Psoas muscle (tissue), 8 donors: ENCODE data around the gene MYLK4. TPM values are rescaled to one million over a fixed set of nuclear protein-coding genes. Genes with fewer than 3 reads are reported as not detected.
A peak's percentile ranks its signal among the peaks of the same experiment; 100 is the strongest.

Experiments
- ATAC-seq, 4 donors: fragments of 200-7000 bp; cut with Tn5 transposase; one replicate each; pipeline ENCODE4 v1.9.1; 2020; ENCODE audit warnings: moderate library complexity in 3 of 4, mild to moderate bottlenecking in 2 of 4
- DNase-seq, 2 donors: peaks; one replicate each; pipeline ENCODE4 v3.0.0-alpha.2; 2020
- H3K27ac ChIP-seq: fragments of 200-600 bp; one replicate; pipeline ENCODE4 v1.8.0; 2022
- H3K27me3 ChIP-seq, 3 donors: fragments of 200-600 bp in 1 of 3; one replicate each; pipeline versions ENCODE4 v1.6.1 to v1.8.0; 2013 to 2022; ENCODE audit warnings: low read length in 2 of 3, mild to moderate bottlenecking in 2 of 3, moderate library complexity in 1 of 3; ENCODE audit not compliant: insufficient read depth in 3 of 3
- H3K36me3 ChIP-seq, 2 donors: fragments of 200-600 bp in 1 of 2; one replicate each; pipeline versions ENCODE4 v1.6.1 to v1.8.0; 2013 to 2022; ENCODE audit warnings: low read depth in 1 of 2, mild to moderate bottlenecking in 1 of 2, moderate library complexity in 1 of 2; ENCODE audit not compliant: insufficient read depth in 1 of 2
- H3K4me1 ChIP-seq: fragments of 200-600 bp; one replicate; pipeline ENCODE4 v1.8.0; 2022
- H3K4me3 ChIP-seq: fragments of 200-600 bp; one replicate; pipeline ENCODE4 v1.8.0; 2022; ENCODE audit warnings: mild to moderate bottlenecking
- H3K9me3 ChIP-seq: fragments of 200-600 bp; one replicate; pipeline ENCODE4 v1.8.0; 2022
- CTCF ChIP-seq: fragments of 200-600 bp; IDR thresholded peaks from one replicate; pipeline ENCODE4 v1.8.0; 2022; ENCODE audit warnings: antibody characterized with exemption
- WGBS, 3 donors: extraction: QIAGEN DNeasy Blood & Tissue Kit; methylation state at CpG; one replicate each; pipeline versions ENCODE4 v1.1.6 to v1.1.7; 2013; 5-methylcytosine and 5-hydroxymethylcytosine counted together
- intact Hi-C, 2 donors: fragments of 100-400 bp; cut with DNase I; formaldehyde crosslinking; loops; one replicate each; pipeline versions ENCODE4 v1.11.0 to v1.14.2; 2022
- polyA plus RNA-seq, 3 donors: library from polyadenylated mRNA; stranded (reverse); fragments of 200-250 nt; gene quantifications; one replicate each; pipeline ENCODE4 v1.2.3, GENCODE V29; 2013
- total RNA-seq, 4 donors: library from RNA; stranded (reverse); fragmentation: NEBNext Ultra II Directional in 2 of 4; extraction: Animal tissue kit (Norgen Biotek cat#: 25700) in 2 of 4; gene quantifications; one replicate each; pipeline versions ENCODE4 v1.2.1 to v1.2.4, GENCODE V29; 2021 to 2023
- donor health status: healthy with polysubstance abuse.
- donor health status: DM: no; HTN: no; CAD: no; lungs with moderate emphysema.
- donor health status: Bipolar disorder and iron deficiency.
- donor health status: healthy.
- donor health status: DM: yes; HTN: yes; CAD: no.
- donor health status: DM: no; HTN: no; CAD: no.
- donor health status: DM: no; HTN: no; CAD: no.
- donor health status: DM: yes; HTN: yes; CAD: no.

The MYLK4 gene
- total and polyA plus RNA-seq, 7 donors, result 0.09 to 143 (median 2.9) TPM

- TF ChIP-seq CTCF, result no peak
- Histone ChIP-seq H3K36me3 (no peaks in the 10 kb centered on the region), H3K4me3 (no peak overlapping the region), H3K4me1 (peaks cover 39% of the 10 kb centered on the region), H3K27ac (peak overlapping the region; percentile 80), H3K9me3 (no peaks in the 10 kb centered on the region), H3K27me3 (no peaks in the 10 kb centered on the region)
- no peak for ATAC-seq
- WGBS, 3 donors, result 61 to 94% (median 72%) methylated on average over 3 of the region's 3 CpGs
- no peak for DNase-seq
- intact Hi-C loops, result no loop called here
Measured at GRCh38 chr6:2755456-2755855, 4.7 kb upstream of the MYLK4 start.

- no peak overlapping the region for H3K4me3 ChIP-seq
Measured at GRCh38 chr6:2754911-2755310, 4.2 kb upstream of the MYLK4 start.

GRCh38 chr6:2754393-2754792 lies 3.7 kb upstream of the MYLK4 start:
- no peaks in the 10 kb centered on the region for H3K27me3 ChIP-seq
- ATAC-seq (no peak), DNase-seq (no peak)
- intact Hi-C loops, result no loop called here
- WGBS, 3 donors, result 40 to 59% (median 41%) methylated on average over 3 of the region's 3 CpGs
- H3K4me1 ChIP-seq, result peaks cover 41% of the 10 kb centered on the region
- H3K27ac ChIP-seq, result peak overlapping the region; percentile 80
- H3K36me3 ChIP-seq, result no peaks in the 10 kb centered on the region
- TF ChIP-seq CTCF, result no peak
- no peak overlapping the region for H3K4me3 ChIP-seq
- no peaks in the 10 kb centered on the region for H3K9me3 ChIP-seq

More at GRCh38 chr6:2754911-2755310, 4.2 kb upstream of the MYLK4 start:
- intact Hi-C loops, result no loop called here
- Histone ChIP-seq H3K27ac (peak overlapping the region; percentile 80), H3K4me1 (peaks cover 41% of the 10 kb centered on the region), H3K9me3 (no peaks in the 10 kb centered on the region), H3K36me3 (no peaks in the 10 kb centered on the region), H3K27me3 (no peaks in the 10 kb centered on the region)
- 86 to 96% (median 91%) methylated on average over 1 of the region's 1 CpG for WGBS, 3 donors
- ATAC-seq, result no peak
- no peak for DNase-seq
- no peak for TF ChIP-seq CTCF

GRCh38 chr6:2753743-2754142 lies 3.0 kb upstream of the MYLK4 start:
- no peak for DNase-seq
- Histone ChIP-seq H3K36me3 (no peaks in the 10 kb centered on the region), H3K9me3 (no peaks in the 10 kb centered on the region), H3K27ac (no peak overlapping the region), H3K4me3 (no peak overlapping the region), H3K27me3 (no peaks in the 10 kb centered on the region), H3K4me1 (peaks cover 44% of the 10 kb centered on the region)
- ATAC-seq, result no peak
- intact Hi-C loops, result no loop called here
- no peak for TF ChIP-seq CTCF

- WGBS, 3 donors, result 47 to 77% (median 49%) methylated on average over 7 of the region's 7 CpGs
- Histone ChIP-seq H3K9me3 (no peaks in the 10 kb centered on the region), H3K4me3 (no peak overlapping the region), H3K4me1 (peaks cover 50% of the 10 kb centered on the region), H3K27me3 (no peaks in the 10 kb centered on the region), H3K27ac (peak overlapping the region; percentile 47), H3K36me3 (no peaks in the 10 kb centered on the region)
- no peak for DNase-seq
- TF ChIP-seq CTCF, result no peak
- peak in 1 of 4 donors; percentile 53 for ATAC-seq
- intact Hi-C loops, result no loop called here
Measured at GRCh38 chr6:2753110-2753489, 2.4 kb upstream of the MYLK4 start.
